Heart left ventricle (tissue), 16 donors: ENCODE measurements around the gene PARP6. TPM values are rescaled to one million over a fixed set of nuclear protein-coding genes. Genes with fewer than 3 reads are reported as not detected.

ENCODE experiments used
- ATAC-seq, 4 donors: fragments of 200-7000 bp; cut with Tn5 transposase; one replicate each; pipeline ENCODE4 v1.9.1; 2020 to 2022; ENCODE audit warnings: moderate library complexity in 4 of 4, mild to moderate bottlenecking in 3 of 4, moderate number of reproducible peaks in 1 of 4
- DNase-seq, 5 donors: peaks; one replicate each; pipeline ENCODE4 v3.0.0-alpha.2; 2020
- H3K27ac ChIP-seq, 12 donors: fragments of 200-600 bp; sonication (generic) in 4 of 12; one replicate each; pipeline versions ENCODE4 v1.5.0 to v1.8.0; 2016 to 2022; ENCODE audit warnings: mild to moderate bottlenecking in 2 of 12
- H3K27me3 ChIP-seq, 9 donors: fragments of 200-600 bp; sonication (generic) in 2 of 9; one replicate each; pipeline versions ENCODE4 v1.5.1 to v1.8.0; 2016 to 2022; ENCODE audit warnings: mild to moderate bottlenecking in 3 of 9
- H3K36me3 ChIP-seq, 9 donors: fragments of 200-600 bp; sonication (generic) in 2 of 9; one replicate each; pipeline versions ENCODE4 v1.5.0 to v1.8.0; 2018 to 2022; ENCODE audit warnings: mild to moderate bottlenecking in 2 of 9
- H3K4me1 ChIP-seq, 12 donors: fragments of 200-600 bp; sonication (generic) in 4 of 12; one replicate each; pipeline versions ENCODE4 v1.5.0 to v1.8.0; 2016 to 2022; ENCODE audit warnings: mild to moderate bottlenecking in 3 of 12
- H3K4me3 ChIP-seq, 12 donors: fragments of 200-600 bp; sonication (generic) in 4 of 12; one replicate each; pipeline versions ENCODE4 v1.5.0 to v1.8.0; 2017 to 2022; ENCODE audit warnings: mild to moderate bottlenecking in 9 of 12, moderate library complexity in 4 of 12
- H3K9me3 ChIP-seq, 12 donors: fragments of 200-600 bp; sonication (generic) in 4 of 12; one replicate each; pipeline versions ENCODE4 v1.5.0 to v1.8.0; 2016 to 2022; ENCODE audit warnings: mild to moderate bottlenecking in 1 of 12
- POLR2A ChIP-seq, 2 donors: fragments of 450-650 bp; IDR thresholded peaks; one replicate each; pipeline ENCODE4 v1.6.1; 2017; ENCODE audit warnings: antibody characterized with exemption in 2 of 2, mild to moderate bottlenecking in 2 of 2, moderate library complexity in 2 of 2
- WGBS, 4 donors: extraction: QIAGEN DNeasy Blood & Tissue Kit in 2 of 4; methylation state at CpG; one replicate each; pipeline versions ENCODE4 v1.1.5 to v1.1.7; 2013 to 2018; 5-methylcytosine and 5-hydroxymethylcytosine counted together
- intact Hi-C, 10 donors: fragments of 100-400 bp; cut with DNase I; formaldehyde crosslinking; loops; one replicate each; pipeline versions ENCODE4 v1.11.1 to v1.14.2; 2022
- polyA plus RNA-seq, 2 donors: library from polyadenylated mRNA; stranded (reverse); fragments of 200-250 nt; gene quantifications; one replicate each; pipeline ENCODE4 v1.2.3, GENCODE V29; 2013
- total RNA-seq, 9 donors: library from RNA; depleted of rRNA in 2 of 9; stranded (reverse); fragments of >200 nt in 2 of 9; fragmentation: NEBNext Ultra II Directional in 3 of 9; extraction: Animal tissue kit (Norgen Biotek cat#: 25700) in 3 of 9; gene quantifications; one replicate each; pipeline versions ENCODE4 v1.1.0 to v1.2.4, GENCODE V29; 2016 to 2023
- TF ChIP-seq, protein P1 (sequence below), 12 donors: fragments of 200-600 bp; sonication (generic) in 4 of 12; IDR thresholded peaks; one replicate each; pipeline versions ENCODE4 v1.5.0 to v1.8.0; 2018 to 2022; ENCODE audit warnings: antibody characterized with exemption in 12 of 12, mild to moderate bottlenecking in 5 of 12
- donor health status: ischemic (EF 13 %, LVEDD 7.1; RV severe dilation, severe dysfunction).
- donor health status: healthy with polysubstance abuse.
- donor health status: DM: no; HTN: yes; CAD: no.
- donor health status: DM: no; HTN: no; CAD: no.
- donor health status: ischemic (EF 25% LVEDD 6.9; RV normal size, moderate dysfunction).
- donor health status: ischemic (EF 25% LVEDD 5.7; RV mildly dilated, moderate dysfunction).
- donor health status: healthy.
- donor health status: DM: yes; HTN: yes; CAD: no.
- donor health status: ischemic (EF 35%, LVEDD 5.7; RV mildly dilated, moderate dysfunction).
- donor health status: nonischemic (EF 11% LVEDD 7.7; RV severe dilation, severe dysfunction).
- donor health status: DM: yes; HTN: yes; CAD: no.
- donor health status: PGD.
- donor health status: ischemic (EF 29% LVEDD 5.4; RV normal size, mild dysfunction).
- donor health status: nonischemic (EF 23%, LVEDD 6.1; RV moderate dilation, normal function).

PARP6 gene
- total and polyA plus RNA-seq, 11 donors, result 25.6 to 52.5 (median 34.5) TPM

DNA sequence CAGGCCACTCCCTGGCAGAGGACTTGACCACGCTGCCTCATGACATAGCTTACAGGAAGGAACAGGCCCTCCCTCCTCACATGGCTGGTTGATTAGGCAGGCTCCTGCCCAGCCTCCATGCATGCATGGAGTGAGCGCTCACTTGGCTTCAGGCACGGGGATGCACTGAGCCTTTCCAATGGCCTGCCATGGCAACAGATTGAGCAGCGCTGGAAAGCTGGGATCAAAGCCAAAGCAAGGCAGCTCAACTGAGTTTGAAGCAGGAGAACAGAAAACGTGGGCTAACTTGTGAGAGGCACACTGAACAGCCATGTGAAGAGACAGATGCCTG lies 68.9 kb downstream of the PARP6 start:
- H3K36me3 ChIP-seq, result peaks cover 6 to 100% (median 97%) of the 10 kb centered on the region in 9 donors
- ATAC-seq (peak; percentile 85 to 95 (median 90)), DNase-seq (peak; percentile 77 to 92 (median 85))
- peak overlapping the region in 9 of 12 donors; percentile 52 to 80 (median 71) for H3K27ac ChIP-seq
- H3K27me3 ChIP-seq, result no peaks in the 10 kb centered on the region
- no peak for TF ChIP-seq POLR2A (IDR thresholded peaks at IDR 0.05)
- TF ChIP-seq, protein P1, sequence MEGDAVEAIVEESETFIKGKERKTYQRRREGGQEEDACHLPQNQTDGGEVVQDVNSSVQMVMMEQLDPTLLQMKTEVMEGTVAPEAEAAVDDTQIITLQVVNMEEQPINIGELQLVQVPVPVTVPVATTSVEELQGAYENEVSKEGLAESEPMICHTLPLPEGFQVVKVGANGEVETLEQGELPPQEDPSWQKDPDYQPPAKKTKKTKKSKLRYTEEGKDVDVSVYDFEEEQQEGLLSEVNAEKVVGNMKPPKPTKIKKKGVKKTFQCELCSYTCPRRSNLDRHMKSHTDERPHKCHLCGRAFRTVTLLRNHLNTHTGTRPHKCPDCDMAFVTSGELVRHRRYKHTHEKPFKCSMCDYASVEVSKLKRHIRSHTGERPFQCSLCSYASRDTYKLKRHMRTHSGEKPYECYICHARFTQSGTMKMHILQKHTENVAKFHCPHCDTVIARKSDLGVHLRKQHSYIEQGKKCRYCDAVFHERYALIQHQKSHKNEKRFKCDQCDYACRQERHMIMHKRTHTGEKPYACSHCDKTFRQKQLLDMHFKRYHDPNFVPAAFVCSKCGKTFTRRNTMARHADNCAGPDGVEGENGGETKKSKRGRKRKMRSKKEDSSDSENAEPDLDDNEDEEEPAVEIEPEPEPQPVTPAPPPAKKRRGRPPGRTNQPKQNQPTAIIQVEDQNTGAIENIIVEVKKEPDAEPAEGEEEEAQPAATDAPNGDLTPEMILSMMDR (IDR thresholded peaks at IDR 0.05), result no peak
- H3K9me3 ChIP-seq, result no peaks in the 10 kb centered on the region
- 19 to 26% (median 21%) methylated on average over 4 to 5 of the region's 5 CpGs for WGBS, 4 donors
- intact Hi-C loops, result loop anchor here in 7 of 10 donors (1.0 to 10.0 kb wide), 6 partner anchors 27 to 84 kb away; partner anchors contain the start of genes PKM (in 3 of the 7) and PARP6 (in 1 of the 7)
- peaks cover 6 to 54% (median 45%) of the 10 kb centered on the region in 12 donors for H3K4me1 ChIP-seq
- no peak overlapping the region for H3K4me3 ChIP-seq

DNA sequence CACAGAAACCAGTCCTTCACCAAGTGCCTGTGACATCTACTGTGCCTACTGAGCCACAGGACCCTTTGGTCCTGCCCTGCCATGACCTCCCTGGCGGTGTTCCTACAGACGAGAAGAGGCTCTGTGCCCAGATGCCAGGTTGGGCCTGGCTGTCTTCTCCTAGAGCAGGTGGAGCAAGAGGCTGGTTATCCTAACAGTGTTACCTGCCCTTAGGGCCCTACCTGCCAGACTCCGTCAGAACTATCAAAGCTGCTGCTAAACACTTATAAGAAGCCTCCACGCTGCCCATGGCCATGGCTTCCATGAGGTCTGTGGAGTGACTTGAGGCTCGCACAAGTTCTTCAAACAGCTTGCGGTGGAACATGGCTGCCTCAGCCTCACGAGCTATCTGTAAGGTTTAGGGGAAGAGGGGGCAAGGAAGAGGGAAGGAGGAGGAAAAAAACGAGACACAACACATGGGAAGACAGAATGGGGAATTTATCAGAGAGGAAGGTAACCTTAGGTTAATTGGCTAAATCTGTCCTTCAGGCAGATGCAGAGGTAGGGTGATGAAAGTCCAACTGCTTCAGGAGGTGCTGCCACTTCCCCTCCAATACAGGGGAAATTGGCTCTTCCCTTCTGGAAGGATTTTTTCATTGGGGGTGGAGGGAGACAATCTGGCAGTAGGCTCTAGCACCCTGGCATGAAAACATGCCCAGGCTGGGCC lies 69.4 kb downstream of the PARP6 start:
- 77 to 84% (median 81%) methylated on average over 8 of the region's 8 CpGs for WGBS, 4 donors
- TF ChIP-seq, protein P1 (IDR thresholded peaks at IDR 0.05), result no peak
- no peak for TF ChIP-seq POLR2A (IDR thresholded peaks at IDR 0.05)
- ATAC-seq (no peak), DNase-seq (no peak)
- Histone ChIP-seq H3K27me3 (peaks cover 0 to under 1% (median 0%) of the 10 kb centered on the region in 9 donors), H3K4me1 (peaks cover 6 to 55% (median 46%) of the 10 kb centered on the region in 12 donors), H3K27ac (peak overlapping the region in 11 of 12 donors; percentile 52 to 80 (median 71)), H3K9me3 (no peaks in the 10 kb centered on the region), H3K36me3 (peaks cover 6 to 98% (median 94%) of the 10 kb centered on the region in 9 donors), H3K4me3 (no peak overlapping the region)
- intact Hi-C loops, result loop anchor here in 7 of 10 donors (1.0 to 10.0 kb wide), 6 partner anchors 28 to 84 kb away; partner anchors contain the start of genes PKM (in 3 of the 7) and PARP6 (in 1 of the 7)

DNA sequence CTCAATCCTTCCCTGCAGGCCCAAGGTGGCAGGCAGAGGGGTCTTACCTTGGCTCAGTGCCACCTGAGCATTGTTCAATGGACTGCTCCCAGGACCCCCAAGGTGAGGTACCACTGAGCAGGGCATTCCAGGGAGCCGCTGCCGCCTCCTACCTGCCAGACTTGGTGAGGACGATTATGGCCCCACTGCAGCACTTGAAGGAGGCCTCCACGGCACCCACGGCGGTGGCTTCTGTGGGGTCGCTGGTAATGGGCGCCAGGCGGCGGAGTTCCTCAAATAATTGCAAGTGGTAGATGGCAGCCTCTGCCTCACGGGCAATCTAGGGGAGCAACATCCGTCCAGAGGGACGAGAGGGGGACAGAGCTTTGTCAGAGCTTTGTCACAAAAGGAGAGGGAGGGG lies 70.1 kb downstream of the PARP6 start:
- intact Hi-C loops, result loop anchor here in 7 of 10 donors (2.0 to 10.0 kb wide), 5 partner anchors 28 to 85 kb away; partner anchors contain the start of genes PKM (in 2 of the 7) and PARP6 (in 1 of the 7)

DNA sequence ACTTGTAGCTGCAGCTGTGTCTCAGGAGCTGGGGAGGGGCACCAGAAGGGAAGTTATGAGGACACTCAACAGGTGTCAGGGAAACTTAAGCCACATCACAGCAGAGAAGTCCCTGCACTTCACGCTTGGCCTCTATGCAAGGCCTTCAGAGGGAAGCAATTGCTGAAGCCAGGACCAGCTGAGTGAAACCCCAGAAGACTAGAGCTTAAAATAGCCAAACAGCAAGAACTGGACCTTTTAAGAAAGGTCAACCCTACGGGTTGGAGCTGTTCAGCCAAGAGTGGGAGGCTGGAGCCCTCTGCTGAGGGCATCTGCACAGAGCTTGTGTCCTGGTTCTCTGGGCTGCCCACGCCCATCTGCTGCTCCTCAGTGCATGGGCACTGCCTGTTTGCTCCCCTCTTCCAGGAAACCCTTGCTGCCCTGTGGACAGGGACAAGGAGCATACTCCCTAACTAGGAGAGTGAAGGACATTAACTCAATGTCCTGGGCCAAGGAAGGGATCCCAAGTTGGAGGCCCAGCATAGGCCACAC lies 70.9 kb downstream of the PARP6 start:
- whole genome bisulfite sequencing, 4 donors, result 48 to 61% (median 53%) methylated on average over 2 to 3 of the region's 3 CpGs
- Histone ChIP-seq H3K36me3 (peaks cover 6 to 83% (median 79%) of the 10 kb centered on the region in 9 donors), H3K4me1 (peaks cover 6 to 68% (median 52%) of the 10 kb centered on the region in 12 donors), H3K9me3 (no peaks in the 10 kb centered on the region), H3K27me3 (peaks cover 0 to 11% (median 0%) of the 10 kb centered on the region in 9 donors), H3K4me3 (no peak overlapping the region), H3K27ac (peak overlapping the region in 10 of 12 donors; percentile 32 to 80 (median 58))
- intact Hi-C loops, result loop anchor here in 7 of 10 donors (2.0 to 10.0 kb wide), 5 partner anchors 36 to 86 kb away; partner anchors contain the start of gene PARP6 (in 3 of the 7)
- no peak for DNase-seq
- TF ChIP-seq, protein P1 (IDR thresholded peaks at IDR 0.05), result peak in 1 of 12 donors; percentile 4
- TF ChIP-seq POLR2A (IDR thresholded peaks at IDR 0.05), result no peak
- peak in 2 of 4 donors; percentile 16 to 50 for ATAC-seq

More for the DNA sequence above, 70.1 kb downstream of the PARP6 start:
- Histone ChIP-seq H3K36me3 (peaks cover 6 to 92% (median 87%) of the 10 kb centered on the region in 9 donors), H3K27ac (peak overlapping the region in 11 of 12 donors; percentile 52 to 80 (median 71)), H3K4me1 (peaks cover 6 to 62% (median 48%) of the 10 kb centered on the region in 12 donors), H3K27me3 (peaks cover 0 to 3% (median 0%) of the 10 kb centered on the region in 9 donors), H3K9me3 (no peaks in the 10 kb centered on the region), H3K4me3 (no peak overlapping the region)
- ATAC-seq, result no peak
- no peak for TF ChIP-seq POLR2A (IDR thresholded peaks at IDR 0.05)
- 91% methylated on average over 10 to 13 of the region's 13 CpGs for WGBS, 4 donors
- DNase-seq, result no peak
